Testis (tissue), 3 donors: Measurements from ENCODE around the gene FIBIN. TPM values are rescaled to one million over a fixed set of nuclear protein-coding genes. Genes with fewer than 3 reads are reported as not detected.

Experiments
- DNase-seq: peaks from one replicate; pipeline ENCODE4 v3.0.0-alpha.2; 2019
- H3K27ac ChIP-seq, 2 donors: fragments of 200-600 bp; sonication (generic); one replicate each; pipeline ENCODE4 v1.5.1; 2019
- H3K27me3 ChIP-seq: fragments of 200-600 bp; sonication (generic); one replicate; pipeline ENCODE4 v1.5.1; 2019
- H3K36me3 ChIP-seq: fragments of 200-600 bp; sonication (generic); one replicate; pipeline ENCODE4 v1.5.1; 2017; ENCODE audit warnings: low read depth; ENCODE audit errors: missing control alignments
- H3K4me1 ChIP-seq: fragments of 200-600 bp; sonication (generic); one replicate; pipeline ENCODE4 v1.5.1; 2019
- H3K4me3 ChIP-seq, 2 donors: fragments of 200-600 bp; sonication (generic); one replicate each; pipeline ENCODE4 v1.5.1; 2017 to 2019
- H3K9me3 ChIP-seq: fragments of 200-600 bp; sonication (generic); one replicate; pipeline ENCODE4 v1.5.1; 2017
- POLR2A ChIP-seq: fragments of 450-650 bp; IDR thresholded peaks from one replicate; pipeline ENCODE4 v1.6.1; 2017; ENCODE audit warnings: antibody characterized with exemption, mild to moderate bottlenecking, moderate library complexity
- WGBS, 2 donors: methylation state at CpG; one replicate each; pipeline ENCODE4 v1.1.5; 2018; 5-methylcytosine and 5-hydroxymethylcytosine counted together
- intact Hi-C: fragments of 100-400 bp; cut with DNase I; formaldehyde crosslinking; loops from one replicate; pipeline ENCODE4 v1.15.1; 2023; ENCODE audit warnings: low total_unique reads
- polyA plus RNA-seq: library from polyadenylated mRNA; stranded (reverse); fragments of 350-450 nt; fragmentation: Illumina TruSeq; extraction: RNeasy Lipid Tissue Mini Kit (QIAGEN cat#74804); gene quantifications from one replicate; pipeline ENCODE4 v1.2.3, GENCODE V29; 2014; ENCODE audit warnings: low read depth, low replicate concordance; ENCODE audit not compliant: insufficient read depth
- total RNA-seq, 2 donors: library from RNA; depleted of rRNA; stranded (reverse); fragments of >200 nt; gene quantifications; one replicate each; pipeline ENCODE4 v1.2.3, GENCODE V29; 2016
- TF ChIP-seq, protein P1 (sequence below), 3 experiments: fragments of 450-650 bp in 2 of 3; fragments of 200-600 bp in 1 of 3; sonication (generic) in 1 of 3; IDR thresholded peaks; one replicate each; pipeline ENCODE4 v1.5.1; 2016 to 2019; ENCODE audit warnings: antibody characterized with exemption in 3 of 3, mild to moderate bottlenecking in 2 of 3, moderate library complexity in 1 of 3

FIBIN gene
- total and polyA plus RNA-seq, 3 donors from 2014 or later = 0.39 to 6.5 (median 5.3) TPM

- TF ChIP-seq POLR2A = no peak
- TF ChIP-seq, protein P1, sequence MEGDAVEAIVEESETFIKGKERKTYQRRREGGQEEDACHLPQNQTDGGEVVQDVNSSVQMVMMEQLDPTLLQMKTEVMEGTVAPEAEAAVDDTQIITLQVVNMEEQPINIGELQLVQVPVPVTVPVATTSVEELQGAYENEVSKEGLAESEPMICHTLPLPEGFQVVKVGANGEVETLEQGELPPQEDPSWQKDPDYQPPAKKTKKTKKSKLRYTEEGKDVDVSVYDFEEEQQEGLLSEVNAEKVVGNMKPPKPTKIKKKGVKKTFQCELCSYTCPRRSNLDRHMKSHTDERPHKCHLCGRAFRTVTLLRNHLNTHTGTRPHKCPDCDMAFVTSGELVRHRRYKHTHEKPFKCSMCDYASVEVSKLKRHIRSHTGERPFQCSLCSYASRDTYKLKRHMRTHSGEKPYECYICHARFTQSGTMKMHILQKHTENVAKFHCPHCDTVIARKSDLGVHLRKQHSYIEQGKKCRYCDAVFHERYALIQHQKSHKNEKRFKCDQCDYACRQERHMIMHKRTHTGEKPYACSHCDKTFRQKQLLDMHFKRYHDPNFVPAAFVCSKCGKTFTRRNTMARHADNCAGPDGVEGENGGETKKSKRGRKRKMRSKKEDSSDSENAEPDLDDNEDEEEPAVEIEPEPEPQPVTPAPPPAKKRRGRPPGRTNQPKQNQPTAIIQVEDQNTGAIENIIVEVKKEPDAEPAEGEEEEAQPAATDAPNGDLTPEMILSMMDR (IDR thresholded peaks at IDR 0.05) = no peak
- intact Hi-C loops = no loop called here
- no peaks in the 10 kb centered on the region for H3K27me3 ChIP-seq
- DNase-seq = no peak
- no peaks in the 10 kb centered on the region for H3K36me3 ChIP-seq
- H3K4me1 ChIP-seq = no peaks in the 10 kb centered on the region
- H3K9me3 ChIP-seq = no peaks in the 10 kb centered on the region
- 47 to 66% methylated on average over 1 of the region's 1 CpG for WGBS, 2 donors
- no peak overlapping the region for H3K4me3 ChIP-seq
- H3K27ac ChIP-seq = no peak overlapping the region
Observed at GRCh38 chr11:27028561-27028965, 34.7 kb downstream of the FIBIN start.

- DNase-seq = no peak
- H3K9me3 ChIP-seq = no peaks in the 10 kb centered on the region
- WGBS, 2 donors = 88 to 89% methylated on average over 1 of the region's 1 CpG
- no peaks in the 10 kb centered on the region for H3K4me1 ChIP-seq
- no peak overlapping the region for H3K4me3 ChIP-seq
- TF ChIP-seq POLR2A = no peak
- TF ChIP-seq, protein P1 (IDR thresholded peaks at IDR 0.05) = no peak
- no peaks in the 10 kb centered on the region for H3K27me3 ChIP-seq
- H3K36me3 ChIP-seq = no peaks in the 10 kb centered on the region
- H3K27ac ChIP-seq = no peak overlapping the region
- intact Hi-C loops = no loop called here
Observed at GRCh38 chr11:27029966-27030365, 36.1 kb downstream of the FIBIN start.

DNA sequence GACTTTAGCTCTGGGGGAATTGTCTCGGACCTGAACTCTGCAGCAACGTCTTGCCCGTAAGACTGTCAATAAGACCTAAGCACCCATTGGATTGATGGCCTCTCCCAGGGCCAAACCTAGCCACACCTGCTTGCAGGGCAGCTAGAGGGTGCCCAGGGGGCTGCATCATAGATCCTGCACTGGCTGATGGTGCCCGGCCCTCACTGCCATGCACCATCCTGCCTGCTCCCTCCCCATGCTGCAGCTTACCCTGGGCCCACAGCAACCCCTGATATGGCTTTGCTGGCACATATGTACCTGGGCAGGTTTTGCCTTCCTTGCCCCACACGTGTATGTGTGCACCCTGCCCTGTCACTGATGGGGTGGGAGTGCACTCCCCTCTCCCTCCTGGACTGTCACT lies 37.8 kb downstream of the FIBIN start:
- 79 to 89% methylated on average over 4 to 5 of the region's 5 CpGs for WGBS, 2 donors
- TF ChIP-seq POLR2A = no peak
- TF ChIP-seq, protein P1 (IDR thresholded peaks at IDR 0.05) = no peak
- no peak for DNase-seq
- no peak overlapping the region for H3K4me3 ChIP-seq
- intact Hi-C loops = no loop called here
- no peaks in the 10 kb centered on the region for H3K4me1 ChIP-seq
- no peak overlapping the region for H3K27ac ChIP-seq
- H3K36me3 ChIP-seq = no peaks in the 10 kb centered on the region
- H3K27me3 ChIP-seq = no peaks in the 10 kb centered on the region
- H3K9me3 ChIP-seq = no peaks in the 10 kb centered on the region

GRCh38 chr11:27039873-27040272 lies 46.0 kb downstream of the FIBIN start:
- no peaks in the 10 kb centered on the region for H3K36me3 ChIP-seq
- no peaks in the 10 kb centered on the region for H3K27me3 ChIP-seq
- WGBS, 2 donors = 70 to 76% methylated on average over 3 of the region's 3 CpGs
- no peak overlapping the region for H3K4me3 ChIP-seq
- H3K27ac ChIP-seq = no peak overlapping the region
- H3K9me3 ChIP-seq = no peaks in the 10 kb centered on the region
- TF ChIP-seq, protein P1 (IDR thresholded peaks at IDR 0.05) = no peak
- no peak for TF ChIP-seq POLR2A
- no peak for DNase-seq
- H3K4me1 ChIP-seq = no peaks in the 10 kb centered on the region
- intact Hi-C loops = no loop called here

DNA sequence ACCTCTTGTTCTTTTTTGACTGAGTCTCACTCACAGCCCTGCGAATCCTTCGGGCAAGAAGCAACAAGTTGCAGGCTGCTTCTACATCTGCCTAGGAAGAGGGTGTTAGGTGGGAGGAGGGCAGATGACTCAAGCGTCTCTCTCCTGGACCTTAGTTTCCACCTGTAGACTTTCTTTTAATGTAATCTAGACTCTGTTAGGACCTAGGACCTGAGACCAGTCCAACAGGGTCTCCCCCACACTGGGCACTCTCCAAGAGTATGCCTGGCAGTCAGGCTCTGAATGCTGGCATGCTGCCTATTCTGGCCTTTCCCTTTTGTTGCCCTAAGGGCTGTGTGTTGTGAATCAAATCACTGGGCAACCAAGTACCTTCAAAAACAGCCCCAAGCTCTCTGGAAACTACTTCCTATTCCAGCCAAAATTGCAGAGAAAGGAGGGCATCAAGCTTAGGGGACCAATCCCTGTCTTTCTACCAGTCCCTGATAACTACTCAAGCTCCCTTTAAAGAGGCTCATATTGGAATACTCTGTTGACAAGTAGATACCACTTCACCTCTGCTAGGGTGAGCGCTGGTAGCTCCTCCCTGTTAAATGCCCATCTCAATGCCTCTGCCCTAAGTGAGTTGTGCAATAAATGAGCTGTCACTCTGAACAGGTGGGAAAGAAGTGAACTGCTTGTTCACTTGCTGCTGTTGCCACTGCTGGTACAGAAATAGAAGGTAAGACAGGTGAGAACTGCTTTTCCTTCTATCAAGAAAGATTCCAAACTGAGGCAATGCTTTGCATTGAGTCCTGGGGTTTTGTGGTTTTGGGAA lies 46.6 kb downstream of the FIBIN start, which contains the start of gene BBOX1:
Gene BBOX1, plus strand, starts transcription at position 514 of the 814 bp plus-strand sequence. CDS start 14,616 bp downstream, outside the sequence.
- no peak within 1 kb of the TSS for H3K4me3 ChIP-seq
- no peaks in the 10 kb centered on the region for H3K36me3 ChIP-seq
- intact Hi-C loops = no loop called here
- TF ChIP-seq, protein P1 (IDR thresholded peaks at IDR 0.05) = no peak
- no peak for TF ChIP-seq POLR2A
- H3K9me3 ChIP-seq = no peaks in the 10 kb centered on the region
- no peaks in the 10 kb centered on the region for H3K4me1 ChIP-seq
- 49 to 58% methylated on average over 4 of the region's 4 CpGs for WGBS, 2 donors
- H3K27ac ChIP-seq = no peak within 1 kb of the TSS
- no peaks in the 10 kb centered on the region for H3K27me3 ChIP-seq
- DNase-seq = peak; percentile 35
